ENCODE results near the gene UCP3.

Gene UCP3

DNA sequence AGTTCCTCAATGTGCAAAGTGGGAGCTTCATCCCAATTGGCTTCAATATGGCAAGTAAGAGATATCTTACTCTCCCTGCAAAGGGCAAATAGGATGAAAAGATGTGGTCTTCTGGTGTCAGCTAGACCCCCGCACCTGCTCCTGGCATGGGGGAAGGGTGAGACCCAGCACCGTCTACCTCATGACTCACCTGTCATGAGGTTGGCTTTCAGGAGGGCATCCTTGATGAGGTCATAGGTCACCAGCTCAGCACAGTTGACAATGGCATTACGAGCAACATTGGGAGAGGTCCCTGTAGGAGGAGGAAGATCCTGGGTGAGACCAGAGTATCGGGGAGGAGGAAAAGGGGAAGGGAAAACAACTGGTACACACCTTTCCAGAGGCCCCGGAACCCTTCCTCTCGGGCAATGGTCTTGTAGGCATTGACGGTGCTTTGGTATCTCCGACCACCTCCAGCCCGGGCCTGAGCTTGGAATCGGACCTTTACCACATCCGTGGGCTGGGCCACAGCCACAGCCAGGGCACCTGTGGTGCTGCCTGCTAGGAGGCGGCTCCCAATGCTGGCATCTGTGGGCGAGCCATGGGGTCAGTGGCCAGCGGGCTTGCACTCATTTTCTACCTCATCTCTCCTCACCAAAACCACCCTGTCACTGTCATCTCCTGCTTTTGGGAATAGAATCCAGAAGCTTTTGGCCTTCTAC is 32.3 kb downstream of the UCP3 start:
- no peak for DNase-seq

- no peak for DNase-seq
Measured at GRCh38 chr11:73975479-73975757, 33.5 kb downstream of the UCP3 start.

- DNase-seq = no peak
Measured at GRCh38 chr11:73974604-73975478, 34.0 kb downstream of the UCP3 start.

- DNase-seq = no peak
Measured at GRCh38 chr11:73972620-73973449, 36.0 kb downstream of the UCP3 start.

DNA sequence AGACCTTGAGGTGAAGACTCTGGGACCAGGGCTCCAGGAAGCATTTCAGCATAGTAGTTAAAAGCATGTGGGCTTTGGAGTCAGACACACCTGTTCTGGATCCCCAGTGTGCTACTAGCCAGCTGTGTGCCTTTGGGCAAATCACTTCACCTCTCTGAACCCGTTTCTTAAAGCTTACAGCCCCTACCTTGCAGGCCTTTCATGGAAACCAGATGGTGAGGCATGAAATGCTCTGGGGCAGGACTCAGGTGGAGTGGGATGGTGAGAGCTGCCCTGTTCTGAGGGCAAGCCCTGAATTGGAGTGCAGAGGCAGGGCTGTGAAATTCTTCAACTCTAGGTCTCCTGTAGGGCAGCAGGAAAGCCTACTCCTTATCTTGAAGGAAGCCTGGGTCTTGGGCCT is 36.7 kb downstream of the UCP3 start:
- no peak for DNase-seq

- DNase-seq = no peak
Measured at GRCh38 chr11:73971175-73971719, 37.6 kb downstream of the UCP3 start.

DNA sequence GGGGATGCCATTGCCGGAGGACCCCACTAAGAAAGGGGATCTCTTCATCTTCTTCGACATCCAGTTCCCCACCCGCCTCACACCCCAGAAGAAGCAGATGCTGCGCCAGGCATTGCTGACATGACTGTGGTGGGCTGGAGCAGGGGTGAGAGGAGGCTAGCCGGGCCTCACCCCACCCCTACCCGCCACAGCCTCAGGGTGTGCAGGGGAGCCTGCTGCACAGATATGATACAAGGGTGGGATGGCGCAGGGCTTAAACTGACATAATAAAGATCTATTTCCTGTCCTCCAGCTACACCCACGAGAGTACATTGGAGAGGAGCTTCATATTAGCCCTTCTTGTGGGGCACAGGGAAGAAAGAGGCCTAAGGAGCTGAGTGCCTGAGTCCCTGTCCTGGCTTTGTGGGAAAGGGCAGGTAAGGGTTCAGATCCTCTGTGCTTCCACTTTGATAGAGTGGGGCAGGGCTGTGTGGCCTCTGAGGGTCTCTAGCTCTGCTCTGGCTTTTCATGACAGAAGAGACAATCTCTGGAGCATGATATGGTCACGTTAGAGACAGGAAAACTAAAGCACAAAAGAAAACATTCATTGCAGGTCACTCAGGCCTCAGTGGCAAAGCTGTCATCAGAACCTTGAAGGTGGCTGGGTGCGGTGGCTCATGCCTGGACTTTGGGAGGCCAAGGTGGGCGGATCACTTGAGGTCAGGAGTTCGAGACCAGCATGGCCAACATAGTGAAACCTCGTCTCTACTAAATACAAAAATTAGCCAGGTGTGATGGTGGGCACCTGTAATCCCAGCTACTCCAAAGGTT is 38.7 kb downstream of the UCP3 start:
- DNase-seq = no peak

- DNase-seq = no peak
Measured at GRCh38 chr11:73969091-73969490, 39.8 kb downstream of the UCP3 start.

- DNase-seq = no peak
Measured at GRCh38 chr11:73968356-73968966, 40.4 kb downstream of the UCP3 start.

DNA sequence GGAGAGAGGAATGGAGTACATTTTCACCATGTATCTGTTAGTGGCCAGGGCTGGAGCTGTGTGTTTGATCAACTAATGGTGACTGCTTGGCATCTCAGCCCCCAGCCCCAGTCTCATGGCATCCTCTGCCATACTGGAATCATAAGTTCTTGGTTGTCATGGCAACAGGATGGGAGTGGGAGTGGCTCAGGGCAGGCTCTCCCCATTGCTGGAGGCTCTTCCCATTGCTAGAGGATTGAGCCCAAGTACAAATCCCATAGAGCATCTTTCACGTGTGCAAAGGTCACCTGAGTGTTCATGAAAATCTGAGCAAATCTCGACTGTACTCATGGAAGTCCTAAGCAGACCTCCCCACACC is 43.1 kb downstream of the UCP3 start:
- DNase-seq = no peak

DNA sequence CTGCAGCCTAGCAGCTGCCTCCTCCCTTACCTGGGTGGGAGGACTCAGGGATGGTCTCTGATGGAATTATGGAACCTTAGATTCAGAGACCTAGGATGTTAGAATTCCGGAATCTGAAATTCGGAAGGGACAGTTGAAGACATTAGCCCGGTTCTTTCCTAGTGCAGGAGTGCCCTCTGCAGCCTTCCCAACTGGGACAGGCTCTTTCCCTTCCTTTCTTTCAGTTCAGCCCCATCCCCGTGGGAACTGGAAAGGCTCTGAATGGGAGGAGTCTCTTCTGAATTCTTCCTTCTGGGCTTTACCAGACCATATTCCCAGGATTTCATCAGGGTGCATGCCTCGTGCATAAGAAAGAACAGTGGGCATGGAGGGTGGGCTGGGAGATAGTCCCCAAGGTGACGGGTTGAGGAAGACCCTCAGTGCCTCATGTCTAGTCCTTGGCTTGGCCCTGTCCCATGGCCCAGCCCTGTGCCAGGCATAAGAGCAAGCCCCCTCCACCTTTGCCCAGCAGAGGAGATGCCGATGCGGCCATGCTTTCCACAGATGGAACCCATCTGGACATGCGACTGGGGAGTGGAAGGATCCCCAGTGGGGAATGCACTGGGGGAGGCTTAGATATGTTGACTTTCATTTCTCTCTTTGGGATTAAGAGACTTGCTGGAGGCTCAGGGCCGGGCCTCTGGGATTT is 43.7 kb downstream of the UCP3 start:
- no peak for DNase-seq

GRCh38 chr11:73963861-73964260 is 45.0 kb downstream of the UCP3 start:
- no peak for DNase-seq

DNA sequence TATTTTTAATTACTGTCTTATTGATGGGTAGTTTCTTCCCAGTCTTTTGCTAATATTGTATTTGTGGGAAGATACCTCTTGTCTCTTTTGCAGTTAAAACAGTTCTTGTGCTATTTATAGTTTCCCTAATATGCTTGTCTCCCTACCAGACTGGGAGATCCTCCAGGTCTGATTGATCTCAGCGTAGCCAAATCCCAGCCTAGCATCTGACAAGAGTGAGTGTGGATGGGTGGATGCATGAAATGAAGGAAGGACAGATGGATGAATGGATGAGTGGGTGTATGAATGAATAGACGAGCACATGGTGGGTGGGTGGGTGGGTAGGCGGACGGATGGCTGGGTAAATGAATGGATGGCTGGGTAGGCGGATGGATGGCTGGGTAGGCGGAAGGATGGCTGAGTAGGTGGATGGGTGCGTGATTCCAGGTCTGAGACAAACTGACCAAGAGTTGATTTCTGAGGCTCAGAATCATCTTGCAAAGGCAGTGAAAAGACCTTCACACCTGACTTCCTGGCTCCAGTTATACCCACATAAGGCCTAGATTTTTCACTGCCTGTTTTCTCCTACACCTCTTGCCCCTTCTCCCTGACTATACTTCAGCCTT is 46.7 kb downstream of the UCP3 start:
- no peak for DNase-seq

DNA sequence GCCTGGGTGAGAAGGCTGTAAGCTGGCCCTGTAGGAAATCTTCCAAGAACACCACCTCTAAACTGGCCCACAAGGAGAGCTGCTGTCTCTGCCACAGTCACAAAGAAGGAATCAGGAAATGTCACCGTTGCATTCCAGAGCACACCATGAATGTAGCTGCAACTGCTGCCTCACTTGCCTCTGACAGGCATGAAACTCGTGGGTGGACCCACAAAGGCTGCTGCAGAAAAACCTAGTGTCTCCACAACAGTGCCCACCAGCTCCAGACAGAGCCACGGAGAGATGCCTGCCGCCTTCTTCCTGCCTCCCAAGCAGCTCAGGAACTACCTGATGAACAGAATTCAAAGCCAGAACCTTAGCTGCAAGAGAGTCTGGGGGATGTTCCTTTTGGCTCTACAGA is 47.6 kb downstream of the UCP3 start:
- DNase-seq = no peak

- DNase-seq = no peak
Measured at GRCh38 chr11:73958521-73959141, 50.3 kb downstream of the UCP3 start.

DNA sequence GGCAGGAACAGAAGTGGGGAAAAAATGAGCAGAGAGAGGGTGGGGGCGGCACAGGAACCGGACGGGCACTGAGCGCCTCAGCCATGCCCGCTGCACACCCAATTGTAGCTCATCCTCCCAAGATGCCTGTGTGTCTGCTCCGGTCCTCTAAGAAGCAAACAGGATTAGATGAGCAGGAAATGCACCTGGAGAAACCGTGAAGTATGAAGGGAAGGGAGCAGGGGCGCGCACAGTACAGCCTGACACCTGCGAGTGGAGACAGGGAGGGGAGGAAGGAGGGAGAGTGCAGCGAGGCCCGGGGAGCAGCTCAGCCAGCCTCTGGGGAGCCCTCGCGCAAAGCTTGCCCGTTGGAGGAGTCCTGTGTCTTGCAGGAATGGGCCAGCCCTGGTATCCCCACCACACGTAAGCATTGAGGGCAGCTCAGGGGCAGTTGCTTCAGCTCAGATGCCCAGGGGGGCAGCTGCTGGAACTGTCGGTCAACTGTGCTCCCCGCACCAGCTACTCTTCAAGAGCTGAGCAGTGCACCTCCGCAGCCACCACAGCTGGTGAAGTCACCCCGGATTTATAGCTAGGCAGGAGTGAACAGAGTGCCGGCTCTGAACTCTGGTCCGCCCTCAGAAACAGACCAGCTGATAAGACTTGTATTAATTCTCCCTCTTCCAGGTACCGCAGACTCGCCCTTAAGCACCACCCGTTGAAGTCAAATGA is 51.1 kb downstream of the UCP3 start:
- no peak for DNase-seq

DNA sequence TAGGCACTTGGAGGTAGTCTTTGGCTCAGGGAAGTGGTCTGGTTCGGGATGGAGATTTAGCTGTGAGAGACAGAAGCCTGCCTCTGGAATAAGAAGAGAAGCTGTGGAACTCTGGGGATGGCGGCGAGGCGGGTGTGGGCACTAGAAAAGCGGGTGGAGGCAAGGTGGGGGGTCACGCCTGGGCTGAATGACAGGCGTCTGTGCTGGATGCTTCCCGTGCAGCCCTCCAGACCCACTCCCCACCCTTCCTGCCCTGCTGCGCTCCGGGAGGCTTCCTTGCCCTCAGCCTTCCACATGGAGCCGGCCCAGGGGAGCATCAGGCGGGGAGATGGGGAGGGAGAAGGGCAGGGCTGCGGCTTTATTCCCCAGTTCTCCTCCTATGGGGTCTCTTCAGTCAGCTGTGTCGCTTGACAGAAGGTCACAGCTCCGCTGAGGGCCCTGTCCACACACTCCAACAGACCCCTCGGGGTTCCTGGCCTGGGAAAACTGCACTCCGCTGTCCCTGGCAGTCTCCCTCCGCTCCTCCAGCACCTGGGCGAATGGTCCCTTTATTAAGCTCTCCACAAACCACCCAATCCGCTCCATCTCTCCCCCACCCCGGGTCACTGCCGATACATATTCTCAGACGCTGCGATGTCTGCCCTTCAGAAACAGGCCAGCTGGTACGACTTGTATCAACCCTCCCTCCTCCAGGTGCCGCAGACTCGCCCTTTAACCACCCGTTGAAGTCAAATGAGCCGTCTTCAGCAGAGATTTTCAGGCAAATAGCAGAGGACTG is 51.8 kb downstream of the UCP3 start:
- DNase-seq = no peak

GRCh38 chr11:73951797-73952196 is 57.1 kb downstream of the UCP3 start:
- no peak for DNase-seq
